Right lobe of liver (tissue), 6 donors: ENCODE data around the gene HDAC4. TPM values are rescaled to one million over a fixed set of nuclear protein-coding genes. Genes with fewer than 3 reads are reported as not detected.
A peak's percentile ranks its signal among the peaks of the same experiment; 100 is the strongest.

Experiments
- ATAC-seq, 4 donors: fragments of 200-7000 bp; cut with Tn5 transposase; one replicate each; pipeline ENCODE4 v1.9.1; 2020; ENCODE audit warnings: mild to moderate bottlenecking in 4 of 4, moderate library complexity in 4 of 4
- DNase-seq, 3 donors: peaks; one replicate each; pipeline ENCODE4 v3.0.0-alpha.2; 2020
- H3K27ac ChIP-seq, 3 donors: fragments of 200-600 bp; one replicate each; pipeline ENCODE4 v1.8.0; 2022
- H3K27me3 ChIP-seq, 2 donors: fragments of 200-600 bp; one replicate each; pipeline ENCODE4 v1.8.0; 2022
- H3K36me3 ChIP-seq, 4 donors: fragments of 200-600 bp; sonication (generic) in 1 of 4; one replicate each; pipeline versions ENCODE4 v1.5.1 to v1.8.0; 2017 to 2022; ENCODE audit warnings: control low read depth in 1 of 4
- H3K4me1 ChIP-seq, 4 donors: fragments of 200-600 bp; sonication (generic) in 1 of 4; one replicate each; pipeline versions ENCODE4 v1.5.1 to v1.8.0; 2017 to 2022; ENCODE audit warnings: control low read depth in 1 of 4
- H3K4me3 ChIP-seq, 3 donors: fragments of 200-600 bp; one replicate each; pipeline ENCODE4 v1.8.0; 2022
- H3K9me3 ChIP-seq, 4 donors: fragments of 200-600 bp; sonication (generic) in 1 of 4; one replicate each; pipeline versions ENCODE4 v1.5.1 to v1.8.0; 2017 to 2022; ENCODE audit warnings: control low read depth in 1 of 4
- POLR2A ChIP-seq: fragments of 450-650 bp; IDR thresholded peaks from one replicate; pipeline ENCODE4 v1.6.1; 2017; ENCODE audit warnings: antibody characterized with exemption, mild to moderate bottlenecking
- WGBS: methylation state at CpG from one replicate; pipeline ENCODE4 v1.1.6; 2018; ENCODE audit warnings: low coverage, low lambda C conversion rate; ENCODE audit not compliant: insufficient coverage; ENCODE audit errors: missing lambda C conversion rate; 5-methylcytosine and 5-hydroxymethylcytosine counted together
- intact Hi-C, 2 donors: fragments of 100-400 bp; cut with DNase I; formaldehyde crosslinking; loops; one replicate each; pipeline versions ENCODE4 v1.11.2 to v1.14.1; 2022
- total RNA-seq, 6 experiments: library from RNA; depleted of rRNA in 2 of 6; stranded (reverse); fragments of >200 nt in 2 of 6; fragmentation: NEBNext Ultra II Directional in 3 of 6; extraction: Animal tissue kit (Norgen Biotek cat#: 25700) in 3 of 6; gene quantifications; one replicate each; pipeline versions ENCODE4 v1.1.0 to v1.2.4, GENCODE V29; 2016 to 2023
- TF ChIP-seq, protein P1 (sequence below), 4 donors: fragments of 200-600 bp in 3 of 4; fragments of 450-650 bp in 1 of 4; IDR thresholded peaks; one replicate each; pipeline versions ENCODE4 v1.5.1 to v1.8.0; 2016 to 2022; ENCODE audit warnings: antibody characterized with exemption in 4 of 4, mild to moderate bottlenecking in 2 of 4
- donor health status: DM: no; HTN: yes; CAD: no.
- donor health status: DM: no; HTN: no; CAD: no.
- donor health status: DM: no; HTN: no; CAD: no.
- donor health status: DM: no; HTN: yes; CAD: no.
- donor health status: DM: no; HTN: yes; CAD: no.

The HDAC4 gene
- total RNA-seq, 6 experiments from 2014 or later = 8.9 to 22.4 (median 14.7) TPM

DNA sequence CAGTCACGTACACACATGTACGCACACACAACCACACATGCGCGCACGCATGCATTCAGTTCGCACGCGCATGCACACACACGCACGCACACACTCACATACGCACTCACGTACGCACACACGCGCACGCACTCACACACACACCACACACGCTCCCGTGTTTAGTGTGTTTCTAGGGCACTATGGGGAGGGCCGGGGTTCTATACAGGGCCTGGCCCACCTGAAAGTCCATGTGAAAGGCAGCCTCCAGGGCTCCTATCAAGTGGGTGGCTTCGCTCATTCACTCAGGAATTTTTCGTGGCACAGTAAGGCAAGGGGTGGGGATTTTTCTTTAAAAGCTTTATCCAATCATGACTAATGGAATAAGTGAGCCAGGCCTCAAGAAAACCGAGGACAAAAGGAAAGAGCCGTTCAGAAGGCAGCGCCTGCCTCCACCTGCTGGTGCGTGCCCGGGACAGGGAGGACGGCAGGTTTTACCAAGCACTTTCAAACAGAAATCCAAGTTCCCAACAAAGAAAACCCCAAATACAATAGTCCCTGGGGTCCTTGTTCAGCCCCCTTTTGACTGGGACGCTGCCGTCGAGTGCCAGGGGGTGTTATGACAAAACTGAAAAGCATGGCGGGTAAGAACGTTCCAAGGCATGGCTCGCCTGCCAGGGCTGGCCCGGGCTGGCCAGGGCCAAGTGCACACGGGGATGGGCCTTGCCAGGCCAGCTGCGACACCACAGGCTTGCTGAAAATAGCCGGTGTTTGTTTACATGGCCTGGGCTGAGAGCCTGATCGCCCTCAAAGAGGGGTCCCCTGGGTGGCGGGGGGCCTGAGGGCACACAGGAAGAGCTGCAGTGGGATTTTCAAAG is 110.0 kb downstream of the HDAC4 start:
- no peaks in the 10 kb centered on the region for H3K27me3 ChIP-seq
- WGBS = 82% methylated on average over 28 of the region's 39 CpGs

GRCh38 chr2:239289545-239289944 is 111.3 kb downstream of the HDAC4 start:
- Histone ChIP-seq H3K4me3 (no peak overlapping the region), H3K36me3 (no peaks in the 10 kb centered on the region), H3K27me3 (no peaks in the 10 kb centered on the region), H3K4me1 (peaks cover 0 to 42% (median 17%) of the 10 kb centered on the region in 4 donors), H3K27ac (no peak overlapping the region), H3K9me3 (no peaks in the 10 kb centered on the region)
- ATAC-seq (no peak), DNase-seq (no peak)
- intact Hi-C loops = no loop called here
- 70% methylated on average over 2 of the region's 6 CpGs for WGBS
- no peak for TF ChIP-seq POLR2A
- TF ChIP-seq, protein P1, sequence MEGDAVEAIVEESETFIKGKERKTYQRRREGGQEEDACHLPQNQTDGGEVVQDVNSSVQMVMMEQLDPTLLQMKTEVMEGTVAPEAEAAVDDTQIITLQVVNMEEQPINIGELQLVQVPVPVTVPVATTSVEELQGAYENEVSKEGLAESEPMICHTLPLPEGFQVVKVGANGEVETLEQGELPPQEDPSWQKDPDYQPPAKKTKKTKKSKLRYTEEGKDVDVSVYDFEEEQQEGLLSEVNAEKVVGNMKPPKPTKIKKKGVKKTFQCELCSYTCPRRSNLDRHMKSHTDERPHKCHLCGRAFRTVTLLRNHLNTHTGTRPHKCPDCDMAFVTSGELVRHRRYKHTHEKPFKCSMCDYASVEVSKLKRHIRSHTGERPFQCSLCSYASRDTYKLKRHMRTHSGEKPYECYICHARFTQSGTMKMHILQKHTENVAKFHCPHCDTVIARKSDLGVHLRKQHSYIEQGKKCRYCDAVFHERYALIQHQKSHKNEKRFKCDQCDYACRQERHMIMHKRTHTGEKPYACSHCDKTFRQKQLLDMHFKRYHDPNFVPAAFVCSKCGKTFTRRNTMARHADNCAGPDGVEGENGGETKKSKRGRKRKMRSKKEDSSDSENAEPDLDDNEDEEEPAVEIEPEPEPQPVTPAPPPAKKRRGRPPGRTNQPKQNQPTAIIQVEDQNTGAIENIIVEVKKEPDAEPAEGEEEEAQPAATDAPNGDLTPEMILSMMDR (IDR thresholded peaks at IDR 0.05) = no peak

More for the DNA sequence above, 110.0 kb downstream of the HDAC4 start:
- no peak overlapping the region for H3K27ac ChIP-seq
- ATAC-seq (peak; percentile 57 to 82 (median 78)), DNase-seq (peak in 1 of 3 donors; percentile 76)
- H3K9me3 ChIP-seq = no peaks in the 10 kb centered on the region
- TF ChIP-seq POLR2A = no peak
- intact Hi-C loops = no loop called here
- peaks cover 0 to 37% (median 17%) of the 10 kb centered on the region in 4 donors for H3K4me1 ChIP-seq
- no peak overlapping the region for H3K4me3 ChIP-seq
- no peaks in the 10 kb centered on the region for H3K36me3 ChIP-seq

GRCh38 chr2:239288951-239289511 is 111.8 kb downstream of the HDAC4 start:
- ATAC-seq (no peak), DNase-seq (no peak)
- Histone ChIP-seq H3K4me3 (no peak overlapping the region), H3K4me1 (peaks cover 0 to 39% (median 14%) of the 10 kb centered on the region in 4 donors), H3K27me3 (no peaks in the 10 kb centered on the region), H3K27ac (no peak overlapping the region), H3K9me3 (no peaks in the 10 kb centered on the region), H3K36me3 (no peaks in the 10 kb centered on the region)
- intact Hi-C loops = no loop called here
- TF ChIP-seq POLR2A = no peak
- TF ChIP-seq, protein P1 (IDR thresholded peaks at IDR 0.05) = no peak
- WGBS = 62% methylated on average over 7 of the region's 7 CpGs

DNA sequence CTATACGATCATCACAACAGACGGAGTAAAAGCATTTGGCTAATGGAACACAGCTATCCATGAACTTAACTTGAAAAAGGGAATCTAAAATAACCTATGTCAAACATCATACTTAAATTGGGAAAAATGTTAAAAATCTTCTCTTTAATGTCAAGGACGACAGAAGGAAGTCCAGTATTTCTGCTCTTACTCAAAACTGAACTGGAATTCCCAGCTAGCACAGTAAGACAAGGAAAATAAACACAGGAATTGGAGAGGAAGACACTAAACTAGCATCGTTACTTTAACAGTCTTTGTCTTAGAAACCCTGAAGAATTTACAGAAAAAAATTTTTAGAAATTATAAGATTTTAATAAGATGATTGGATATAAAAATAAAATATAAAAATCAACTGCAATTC is 112.6 kb downstream of the HDAC4 start:
- no peaks in the 10 kb centered on the region for H3K9me3 ChIP-seq
- H3K27ac ChIP-seq = no peak overlapping the region
- intact Hi-C loops = no loop called here
- no peaks in the 10 kb centered on the region for H3K27me3 ChIP-seq
- WGBS = 73% methylated on average over 4 of the region's 4 CpGs
- no peak overlapping the region for H3K4me3 ChIP-seq
- no peaks in the 10 kb centered on the region for H3K36me3 ChIP-seq
- H3K4me1 ChIP-seq = peaks cover 0 to 39% (median 13%) of the 10 kb centered on the region in 4 donors
- DNase-seq (no peak), ATAC-seq (no peak)
- TF ChIP-seq, protein P1 (IDR thresholded peaks at IDR 0.05) = no peak
- no peak for TF ChIP-seq POLR2A

DNA sequence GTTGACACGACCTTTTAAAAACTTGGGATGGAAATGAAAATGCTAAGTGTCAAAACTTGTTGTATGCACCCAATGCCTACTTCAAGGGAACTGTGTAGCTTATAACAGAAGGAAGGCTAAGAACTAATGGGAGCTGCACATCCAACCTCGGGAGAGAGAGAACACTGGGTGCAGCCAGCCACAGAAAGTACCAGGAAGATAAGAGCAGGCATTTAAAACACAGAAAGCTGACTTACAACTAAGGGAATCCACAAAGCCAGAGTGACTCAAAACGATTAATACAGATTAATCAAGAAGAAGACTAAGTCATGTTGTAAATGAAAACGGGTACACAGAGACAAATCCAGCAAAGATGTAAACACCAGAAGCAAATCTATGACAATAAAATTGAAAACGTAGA is 113.4 kb downstream of the HDAC4 start:
- WGBS = 75% methylated on average over 5 of the region's 5 CpGs
- H3K4me3 ChIP-seq = no peak overlapping the region
- intact Hi-C loops = no loop called here
- no peaks in the 10 kb centered on the region for H3K36me3 ChIP-seq
- TF ChIP-seq POLR2A = no peak
- TF ChIP-seq, protein P1 (IDR thresholded peaks at IDR 0.05) = no peak
- H3K27ac ChIP-seq = no peak overlapping the region
- DNase-seq (no peak), ATAC-seq (no peak)
- peaks cover 0 to 32% (median 13%) of the 10 kb centered on the region in 4 donors for H3K4me1 ChIP-seq
- no peaks in the 10 kb centered on the region for H3K27me3 ChIP-seq
- no peaks in the 10 kb centered on the region for H3K9me3 ChIP-seq
